ENCODE measurements around the gene ADAM11.

The ADAM11 gene

GRCh38 chr17:44776628-44777393, 18.0 kb downstream of the ADAM11 start:
- Histone ChIP-seq H3K9me3 (ENCODE audit: severe bottlenecking) (no peaks in the 10 kb centered on the region), H3K4me3 (ENCODE audit: low read depth, low read length) (no peak overlapping the region), H3K27ac (no peak overlapping the region), H3K27me3 (ENCODE audit: insufficient read depth, low read depth, severe bottlenecking) (no peaks in the 10 kb centered on the region), H3K36me3 (peaks cover 24% of the 10 kb centered on the region)
- no peak for DNase-seq
- no peak for TF ChIP-seq CTCF (IDR thresholded peaks at IDR 0.05; ENCODE audit: low read depth, low read length)

DNA sequence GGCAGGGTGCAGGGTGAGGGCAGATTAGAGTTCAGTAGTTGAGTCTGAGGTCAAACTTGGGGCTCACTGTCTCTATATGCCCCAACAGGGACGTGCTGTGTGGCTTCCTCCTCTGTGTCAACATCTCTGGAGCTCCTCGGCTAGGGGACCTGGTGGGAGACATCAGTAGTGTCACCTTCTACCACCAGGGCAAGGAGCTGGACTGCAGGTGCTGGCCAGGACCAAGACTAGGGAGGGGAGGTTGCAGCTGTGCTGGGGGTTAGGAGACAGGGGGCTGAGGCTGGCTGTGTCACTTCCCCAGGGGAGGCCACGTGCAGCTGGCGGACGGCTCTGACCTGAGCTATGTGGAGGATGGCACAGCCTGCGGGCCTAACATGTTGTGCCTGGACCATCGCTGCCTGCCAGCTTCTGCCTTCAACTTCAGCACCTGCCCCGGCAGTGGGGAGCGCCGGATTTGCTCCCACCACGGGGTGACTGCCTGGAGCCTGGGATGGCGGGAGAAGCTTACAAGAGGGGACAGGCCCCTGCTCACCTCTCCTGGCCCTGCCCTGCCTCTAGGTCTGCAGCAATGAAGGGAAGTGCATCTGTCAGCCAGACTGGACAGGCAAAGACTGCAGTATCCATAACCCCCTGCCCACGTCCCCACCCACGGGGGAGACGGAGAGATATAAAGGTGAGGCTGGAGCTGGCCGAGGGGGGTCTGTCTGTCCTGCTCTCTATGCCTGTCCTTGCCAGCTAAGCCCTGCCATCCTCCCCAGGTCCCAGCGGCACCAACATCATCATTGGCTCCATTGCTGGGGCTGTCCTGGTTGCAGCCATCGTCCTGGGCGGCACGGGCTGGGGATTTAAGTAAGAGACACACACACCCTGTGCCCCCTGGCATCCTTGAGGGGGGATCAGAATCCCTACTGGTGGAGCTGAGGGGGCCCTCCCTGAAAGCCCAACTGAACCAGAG, 18.9 kb downstream of the ADAM11 start:
- Histone ChIP-seq H3K27ac (no peak overlapping the region), H3K27me3 (ENCODE audit: insufficient read depth, low read depth, severe bottlenecking) (no peaks in the 10 kb centered on the region), H3K36me3 (peaks cover 24% of the 10 kb centered on the region), H3K4me3 (ENCODE audit: low read depth, low read length) (no peak overlapping the region), H3K9me3 (ENCODE audit: severe bottlenecking) (no peaks in the 10 kb centered on the region)
- DNase-seq, result no peak
- no peak for TF ChIP-seq CTCF (IDR thresholded peaks at IDR 0.05; ENCODE audit: low read depth, low read length)

- Histone ChIP-seq H3K4me3 (ENCODE audit: low read depth, low read length) (peak overlapping the region; percentile 37), H3K9me3 (ENCODE audit: severe bottlenecking) (no peaks in the 10 kb centered on the region), H3K27me3 (ENCODE audit: insufficient read depth, low read depth, severe bottlenecking) (no peaks in the 10 kb centered on the region), H3K27ac (peak overlapping the region; percentile 77), H3K36me3 (peaks cover 18% of the 10 kb centered on the region)
- TF ChIP-seq CTCF (IDR thresholded peaks at IDR 0.05; ENCODE audit: low read depth, low read length), result no peak
- DNase-seq, result no peak
Observed at GRCh38 chr17:44778656-44779210, 19.9 kb downstream of the ADAM11 start.

- DNase-seq, result peak; percentile 94
- peaks cover 13% of the 10 kb centered on the region for H3K36me3 ChIP-seq
- H3K27me3 ChIP-seq (ENCODE audit: insufficient read depth, low read depth, severe bottlenecking), result no peaks in the 10 kb centered on the region
- no peaks in the 10 kb centered on the region for H3K9me3 ChIP-seq (ENCODE audit: severe bottlenecking)
- H3K4me3 ChIP-seq (ENCODE audit: low read depth, low read length), result peak overlapping the region; percentile 37
- peak overlapping the region; percentile 77 for H3K27ac ChIP-seq
- peak; percentile 92 for TF ChIP-seq CTCF (IDR thresholded peaks at IDR 0.05; ENCODE audit: low read depth, low read length)
Observed at GRCh38 chr17:44779211-44780025, 20.6 kb downstream of the ADAM11 start.

GRCh38 chr17:44780161-44780560, 21.4 kb downstream of the ADAM11 start:
- DNase-seq, result no peak
- Histone ChIP-seq H3K36me3 (peaks cover 12% of the 10 kb centered on the region), H3K27ac (no peak overlapping the region; the same call in 1 of the 2 replicates), H3K9me3 (ENCODE audit: severe bottlenecking) (no peaks in the 10 kb centered on the region), H3K4me3 (ENCODE audit: low read depth, low read length) (no peak overlapping the region), H3K27me3 (ENCODE audit: insufficient read depth, low read depth, severe bottlenecking) (no peaks in the 10 kb centered on the region)
- no peak for TF ChIP-seq CTCF (IDR thresholded peaks at IDR 0.05; ENCODE audit: low read depth, low read length)

All from WERI-Rb-1 (cell line).